Measurements from ENCODE around the gene TPSD1.
"Not testable (repeated sequence)": the region's sequence is repeated elsewhere in the genome, so short reads cannot be mapped to it uniquely, and the experiment has no call there.

TPSD1 gene

GRCh38 chr16:1230471-1231212 is 25.2 kb upstream of the TPSD1 start:
- not testable (repeated sequence) for H3K4me3 ChIP-seq (ENCODE audit: low read length); DNase-seq (ENCODE audit: low read depth)

- not testable (repeated sequence) for DNase-seq (ENCODE audit: low read depth); H3K4me3 ChIP-seq (ENCODE audit: low read length)
These were observed 24.6 kb upstream of the TPSD1 start for GRCh38 chr16:1231301-1231700.

- DNase-seq (ENCODE audit: low read depth): not testable (repeated sequence)
These were observed 23.7 kb upstream of the TPSD1 start for GRCh38 chr16:1232049-1232748.

GRCh38 chr16:1236659-1237058 is 19.2 kb upstream of the TPSD1 start:
- H3K4me3 ChIP-seq (ENCODE audit: low read length): not testable (repeated sequence)

More at GRCh38 chr16:1232049-1232748, 23.7 kb upstream of the TPSD1 start:
- not testable (repeated sequence) for H3K4me3 ChIP-seq (ENCODE audit: low read length)

GRCh38 chr16:1237990-1238389 is 17.9 kb upstream of the TPSD1 start:
- no peak for DNase-seq (ENCODE audit: low read depth)
- no peak for TF ChIP-seq CTCF (IDR thresholded peaks at IDR 0.05; ENCODE audit: insufficient read depth, low read depth, low read length, missing control alignments)
- H3K4me3 ChIP-seq (ENCODE audit: low read length): no peak overlapping the region

More at GRCh38 chr16:1236659-1237058, 19.2 kb upstream of the TPSD1 start:
- not testable (repeated sequence) for DNase-seq (ENCODE audit: low read depth)

- not testable (repeated sequence) for H3K4me3 ChIP-seq (ENCODE audit: low read length); DNase-seq (ENCODE audit: low read depth)
These were observed 17.0 kb upstream of the TPSD1 start for GRCh38 chr16:1238909-1239308.

GRCh38 chr16:1239575-1239974 is 16.3 kb upstream of the TPSD1 start:
- not testable (repeated sequence) for H3K4me3 ChIP-seq (ENCODE audit: low read length); DNase-seq (ENCODE audit: low read depth)

GRCh38 chr16:1240436-1240835 is 15.4 kb upstream of the TPSD1 start, which contains the start of gene TPSAB1:
Gene TPSAB1, plus strand, starts transcription at chr16:1240705. Its CDS starts 234 bp downstream, at chr16:1240939.
- H3K4me3 ChIP-seq (ENCODE audit: low read length); DNase-seq (ENCODE audit: low read depth): not testable (repeated sequence)

- not testable (repeated sequence) for H3K4me3 ChIP-seq (ENCODE audit: low read length); DNase-seq (ENCODE audit: low read depth)
These were observed 14.8 kb upstream of the TPSD1 start for GRCh38 chr16:1241081-1241480.

- H3K4me3 ChIP-seq (ENCODE audit: low read length); DNase-seq (ENCODE audit: low read depth): not testable (repeated sequence)
These were observed 12.5 kb upstream of the TPSD1 start for GRCh38 chr16:1243363-1243762.

- not testable (repeated sequence) for DNase-seq (ENCODE audit: low read depth); H3K4me3 ChIP-seq (ENCODE audit: low read length)
These were observed 11.7 kb upstream of the TPSD1 start for GRCh38 chr16:1243907-1244850.

- DNase-seq (ENCODE audit: low read depth): no peak
- TF ChIP-seq CTCF (IDR thresholded peaks at IDR 0.05; ENCODE audit: insufficient read depth, low read depth, low read length, missing control alignments): no peak
- H3K4me3 ChIP-seq (ENCODE audit: low read length): no peak overlapping the region
These were observed 11.0 kb upstream of the TPSD1 start for GRCh38 chr16:1244881-1245280.

Measured in epithelial cell of esophagus (primary cell).